ENCODE measurements around the gene KIF5A.

KIF5A gene

DNA sequence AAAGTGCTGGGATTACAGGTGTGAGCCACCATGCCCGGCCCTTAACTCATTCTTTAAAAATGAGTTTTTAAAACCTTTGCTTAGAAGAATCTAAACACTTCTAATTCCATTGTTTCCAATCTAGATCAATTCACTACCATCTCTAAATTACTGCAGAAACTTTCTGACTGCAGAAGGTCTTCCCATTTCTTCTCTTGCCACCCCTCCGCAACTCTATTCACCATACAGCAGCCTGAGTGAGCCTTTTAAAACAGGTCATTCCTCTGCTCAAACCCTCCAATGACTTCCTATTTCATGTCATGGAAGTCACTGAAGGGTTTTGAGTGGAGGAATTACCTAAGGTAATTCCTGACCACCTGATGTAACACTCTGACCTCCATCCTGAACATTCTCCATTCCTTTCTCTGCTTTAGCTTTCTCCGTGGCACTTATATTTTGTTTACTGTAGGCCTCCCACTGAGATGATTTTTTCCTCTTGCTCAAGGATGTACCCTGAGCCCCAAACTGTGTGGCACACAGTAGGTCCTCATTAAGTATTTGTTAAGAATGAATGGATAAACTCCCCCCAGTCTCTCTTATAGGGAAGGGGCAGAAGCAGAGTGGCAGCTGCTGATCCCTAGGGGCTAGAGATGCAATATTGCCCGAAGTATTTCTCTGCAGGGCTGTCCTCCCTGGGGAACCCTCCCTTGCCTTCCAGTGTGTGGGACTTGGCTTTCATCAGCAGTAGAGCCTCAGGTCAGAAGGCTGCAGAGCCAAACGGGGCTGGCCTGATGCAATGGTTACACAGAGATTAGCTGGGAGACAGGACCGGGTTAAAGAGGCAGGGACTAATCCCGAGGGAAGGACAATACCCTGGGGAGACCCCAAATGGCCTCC lies 30.7 kb upstream of the KIF5A start:
- TF ChIP-seq MAX (IDR thresholded peaks at IDR 0.05) = no peak
- no peak for TF ChIP-seq TCF12 (IDR thresholded peaks at IDR 0.05; ENCODE audit: low read depth)
- no peak for TF ChIP-seq REST (IDR thresholded peaks at IDR 0.05; ENCODE audit: low read depth)
- no peak for TF ChIP-seq YY1 (IDR thresholded peaks at IDR 0.05; ENCODE audit: low read depth)
- no peak for TF ChIP-seq CEBPB (IDR thresholded peaks at IDR 0.05)
- no peak for TF ChIP-seq EGR1 (IDR thresholded peaks at IDR 0.05)
- TF ChIP-seq TAF1 (IDR thresholded peaks at IDR 0.05; ENCODE audit: low read depth) = no peak
- no peak for TF ChIP-seq EP300 (IDR thresholded peaks at IDR 0.05; ENCODE audit: borderline replicate concordance)
- TF ChIP-seq USF1 (IDR thresholded peaks at IDR 0.05) = no peak
- TF ChIP-seq TEAD4 (IDR thresholded peaks at IDR 0.05) = no peak
- no peak for TF ChIP-seq CREB1 (IDR thresholded peaks at IDR 0.05; ENCODE audit: low read depth)
- TF ChIP-seq RAD21 (IDR thresholded peaks at IDR 0.05; ENCODE audit: low read depth) = no peak
- TF ChIP-seq ZBTB7A (IDR thresholded peaks at IDR 0.05; ENCODE audit: low read depth) = no peak
- no peak for TF ChIP-seq NFIC (IDR thresholded peaks at IDR 0.05)
- no peak for TF ChIP-seq FOXM1 (IDR thresholded peaks at IDR 0.05; ENCODE audit: borderline replicate concordance, low read depth)

GRCh38 chr12:57519796-57520052 lies 30.1 kb upstream of the KIF5A start:
- TF ChIP-seq MAX (IDR thresholded peaks at IDR 0.05) (no peak), ZBTB7A (IDR thresholded peaks at IDR 0.05; ENCODE audit: low read depth) (no peak), TCF12 (IDR thresholded peaks at IDR 0.05; ENCODE audit: low read depth) (no peak), CREB1 (IDR thresholded peaks at IDR 0.05; ENCODE audit: low read depth) (no peak), USF1 (IDR thresholded peaks at IDR 0.05) (no peak), YY1 (IDR thresholded peaks at IDR 0.05; ENCODE audit: low read depth) (no peak), FOXM1 (IDR thresholded peaks at IDR 0.05; ENCODE audit: borderline replicate concordance, low read depth) (no peak), EP300 (IDR thresholded peaks at IDR 0.05; ENCODE audit: borderline replicate concordance) (no peak), TAF1 (IDR thresholded peaks at IDR 0.05; ENCODE audit: low read depth) (no peak), REST (IDR thresholded peaks at IDR 0.05; ENCODE audit: low read depth) (no peak), TEAD4 (IDR thresholded peaks at IDR 0.05) (no peak), EGR1 (IDR thresholded peaks at IDR 0.05) (no peak), NFIC (IDR thresholded peaks at IDR 0.05) (no peak), CEBPB (IDR thresholded peaks at IDR 0.05) (no peak)

DNA sequence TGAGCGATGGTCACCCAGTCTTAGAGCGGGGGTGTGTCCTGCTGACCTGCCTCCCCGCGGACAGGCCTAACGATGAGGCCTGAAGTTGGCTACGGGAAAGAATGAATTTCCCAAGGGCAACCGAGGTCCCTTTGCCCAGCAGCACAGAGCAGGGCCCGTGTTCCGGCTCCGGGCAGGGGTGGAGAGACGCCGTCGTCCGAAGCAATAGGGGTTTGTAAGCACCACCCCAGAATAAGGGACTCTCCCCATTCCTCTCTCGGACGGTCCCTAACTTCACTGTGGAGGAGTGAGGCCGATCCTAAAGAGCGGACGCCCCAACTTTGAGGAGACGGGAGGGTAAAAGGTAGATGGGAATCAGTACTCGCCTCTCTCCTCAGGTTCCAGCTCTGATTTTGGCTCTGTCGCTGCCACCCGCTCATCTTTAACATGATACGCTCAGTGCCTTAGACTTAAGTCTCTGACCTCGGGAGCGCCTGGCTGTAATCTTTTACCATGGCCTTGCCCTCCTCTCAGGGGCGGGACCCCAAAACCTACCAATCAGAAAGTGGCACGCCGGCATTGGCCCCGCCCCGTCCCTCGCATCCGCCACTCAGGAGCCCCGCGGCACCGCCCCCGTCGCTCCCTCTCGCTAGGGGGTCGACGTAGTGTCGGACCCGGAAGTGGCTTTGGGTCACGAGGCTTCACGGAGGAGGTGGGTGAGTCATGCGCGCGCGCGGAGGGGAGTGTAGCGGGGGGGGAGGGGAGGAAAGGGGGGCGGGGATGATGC lies 29.6 kb upstream of the KIF5A start, which contains the start of gene DDIT3:
DDIT3 (minus strand) TSS at position 462 of the 766 bp plus-strand sequence. CDS start 3,108 bp downstream, outside the sequence.
- TF ChIP-seq ZBTB7A (IDR thresholded peaks at IDR 0.05; ENCODE audit: low read depth) = no peak
- TF ChIP-seq TCF12 (IDR thresholded peaks at IDR 0.05; ENCODE audit: low read depth) = no peak; the same call in 1 of the 2 replicates
- no peak for TF ChIP-seq RAD21 (IDR thresholded peaks at IDR 0.05; ENCODE audit: low read depth)
- peak; percentile 54; the same call in 1 of the 2 replicates for TF ChIP-seq EP300 (IDR thresholded peaks at IDR 0.05; ENCODE audit: borderline replicate concordance)
- 0 out of 2 replicates have a peak, but pooled peaks have one; percentile 58 for TF ChIP-seq EGR1 (IDR thresholded peaks at IDR 0.05)
- no peak for TF ChIP-seq FOXM1 (IDR thresholded peaks at IDR 0.05; ENCODE audit: borderline replicate concordance, low read depth)
- peak; percentile 70; the same call in 1 of the 2 replicates for TF ChIP-seq MAX (IDR thresholded peaks at IDR 0.05)
- peak; percentile 88 for TF ChIP-seq TAF1 (IDR thresholded peaks at IDR 0.05; ENCODE audit: low read depth)
- peak; percentile 52; the same call in 1 of the 2 replicates for TF ChIP-seq CREB1 (IDR thresholded peaks at IDR 0.05; ENCODE audit: low read depth)
- no peak for TF ChIP-seq CEBPB (IDR thresholded peaks at IDR 0.05)
- peak; percentile 94 for TF ChIP-seq USF1 (IDR thresholded peaks at IDR 0.05)
- peak; percentile 42; the same call in 1 of the 2 replicates for TF ChIP-seq YY1 (IDR thresholded peaks at IDR 0.05; ENCODE audit: low read depth)
- no peak for TF ChIP-seq REST (IDR thresholded peaks at IDR 0.05; ENCODE audit: low read depth)
- TF ChIP-seq NFIC (IDR thresholded peaks at IDR 0.05) = peak; percentile 59; the same call in 1 of the 2 replicates
- peak; percentile 35 for TF ChIP-seq TEAD4 (IDR thresholded peaks at IDR 0.05)

All from Ishikawa (cell line).